HK-2 (cell line): ENCODE results near the gene ZNF142.

Experiments
- DNase-seq: peaks from one replicate; pipeline ENCODE4 v3.0.0-alpha.2; 2018; ENCODE audit not compliant: unreplicated experiment

Gene ZNF142

DNA sequence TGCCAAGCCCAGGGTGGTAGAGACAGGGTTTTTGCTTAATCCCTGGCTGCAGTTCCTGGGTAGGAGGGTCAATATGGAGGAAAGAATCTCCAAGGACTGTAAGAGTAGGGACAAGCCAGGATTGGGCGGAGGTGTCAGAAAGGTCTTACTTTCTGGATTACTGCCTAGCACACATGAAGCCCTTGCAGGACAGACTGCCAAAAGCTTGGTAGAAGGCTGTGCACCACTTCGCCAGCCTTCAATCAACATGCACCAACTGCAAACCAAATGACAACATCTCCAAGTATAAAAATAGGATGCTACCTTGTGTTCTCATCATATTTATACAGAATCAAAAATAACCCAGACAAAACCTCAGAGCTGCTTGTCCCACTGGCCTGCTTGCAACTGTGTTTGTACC lies 3.7 kb downstream of the ZNF142 start:
- no peak for DNase-seq

DNA sequence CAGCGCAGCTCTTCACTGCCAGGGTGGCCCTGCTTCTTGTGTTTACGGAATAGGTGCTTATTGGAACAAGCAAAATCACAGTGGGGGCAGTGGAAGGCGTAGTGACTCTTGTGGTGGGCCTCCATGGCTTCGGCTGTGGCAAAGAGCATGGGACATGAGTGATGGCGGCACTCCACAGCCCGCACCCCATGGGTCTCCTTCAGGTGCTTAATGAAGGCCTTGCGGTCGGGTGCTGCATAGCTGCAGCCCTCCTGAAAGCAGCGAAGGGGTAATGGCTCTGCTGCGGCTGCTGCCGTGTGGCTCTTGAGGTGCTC lies 10.7 kb downstream of the ZNF142 start:
- no peak for DNase-seq

DNA sequence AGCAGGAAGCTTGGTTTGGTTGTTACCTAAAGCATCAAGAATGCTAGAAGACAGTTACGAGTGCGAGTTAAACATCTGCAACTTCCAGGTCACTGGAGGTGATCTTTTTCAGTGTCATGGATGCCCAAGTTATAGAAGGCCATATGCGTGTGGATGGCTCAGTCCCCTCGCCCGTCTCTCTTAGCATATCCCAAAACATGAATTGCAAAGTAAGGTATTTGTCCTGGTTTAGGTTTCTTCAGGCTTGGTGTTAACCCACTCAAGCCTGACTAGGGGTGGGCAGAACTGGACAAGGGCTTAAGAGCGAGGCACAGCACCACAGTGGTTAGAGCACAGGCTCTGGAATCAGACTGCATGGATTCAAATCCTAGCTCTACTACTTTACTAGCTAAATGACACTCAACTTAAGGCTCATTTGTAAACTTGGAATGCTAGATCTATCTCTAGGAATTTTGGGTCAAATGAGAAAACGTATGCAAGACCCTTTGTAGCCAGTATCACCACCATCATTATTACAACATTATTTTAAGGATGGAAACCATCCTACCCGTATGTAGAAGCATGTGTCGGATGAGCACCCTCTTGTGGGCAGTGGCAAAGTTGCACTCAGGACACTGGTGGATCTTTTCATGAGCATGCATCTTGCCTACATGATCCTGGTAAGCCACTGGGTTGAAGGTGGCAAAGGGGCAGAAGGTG lies 11.2 kb downstream of the ZNF142 start:
- peak; percentile 52 for DNase-seq

DNA sequence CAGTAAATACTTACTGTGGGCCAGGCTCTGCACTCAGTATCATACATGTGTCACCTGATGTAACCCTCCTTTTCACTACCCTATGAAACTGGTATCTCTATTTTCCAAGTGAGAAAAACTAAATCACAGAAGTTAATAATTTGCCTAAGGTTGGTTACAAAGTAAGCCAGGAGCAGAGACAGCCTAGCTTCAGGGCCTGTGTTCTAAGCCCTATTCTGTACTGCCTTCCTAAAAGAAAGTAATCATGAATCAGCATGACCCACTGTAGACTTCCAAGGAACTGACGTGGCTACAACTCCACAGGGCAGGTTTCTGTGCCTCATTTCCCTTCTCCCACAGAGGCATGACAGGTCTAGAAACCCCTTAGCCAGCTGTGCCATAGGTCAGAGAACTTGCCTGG lies 14.3 kb downstream of the ZNF142 start:
- peak; percentile 69 for DNase-seq

DNA sequence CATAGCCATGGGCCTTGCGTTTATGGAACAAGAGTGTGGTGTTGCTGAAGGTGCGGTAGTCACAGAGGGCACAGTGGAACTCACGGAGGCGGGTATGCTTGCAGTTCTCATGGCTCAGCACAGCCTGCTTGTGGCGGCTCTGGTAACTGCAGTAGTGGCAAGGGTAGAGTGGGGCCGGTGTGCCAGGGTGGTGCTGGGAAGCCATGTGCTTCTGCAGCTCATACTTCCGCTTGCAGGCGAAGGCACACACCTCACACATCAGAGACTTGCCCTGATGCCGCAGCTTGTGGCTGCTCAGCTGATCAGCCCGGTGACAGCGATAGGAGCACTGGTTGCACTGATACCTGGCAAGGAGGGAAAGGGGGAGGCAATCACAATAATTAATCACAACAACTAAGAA lies 14.7 kb downstream of the ZNF142 start:
- peak; percentile 75 for DNase-seq

DNA sequence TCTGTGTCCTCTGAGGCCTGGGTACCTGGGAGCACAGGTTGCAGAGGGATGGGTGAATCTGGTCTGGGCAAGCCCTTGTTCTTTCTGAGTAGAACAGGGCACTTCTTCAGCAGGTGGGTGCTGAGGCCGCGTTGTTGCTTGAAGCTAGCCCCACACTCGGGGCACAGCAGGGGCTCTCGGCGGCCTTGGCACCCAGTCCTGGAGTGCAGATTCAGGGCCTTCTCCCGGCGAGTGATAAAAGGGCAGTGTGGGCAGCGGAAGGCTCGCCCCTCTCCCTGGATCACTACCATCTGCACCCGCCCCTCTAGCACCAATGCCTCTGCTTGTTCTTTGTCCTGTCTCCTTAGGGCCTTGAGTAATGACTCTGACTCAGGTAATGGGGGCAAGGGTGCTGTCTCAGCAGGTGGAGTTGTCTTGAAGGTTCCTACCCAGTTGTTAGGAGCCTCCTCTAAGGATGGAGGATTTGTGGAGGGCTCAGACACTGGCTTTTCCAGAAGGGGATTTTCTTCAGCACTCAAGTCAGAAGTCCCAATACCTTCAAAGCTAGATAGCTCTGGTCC lies 15.6 kb downstream of the ZNF142 start:
- DNase-seq = no peak

DNA sequence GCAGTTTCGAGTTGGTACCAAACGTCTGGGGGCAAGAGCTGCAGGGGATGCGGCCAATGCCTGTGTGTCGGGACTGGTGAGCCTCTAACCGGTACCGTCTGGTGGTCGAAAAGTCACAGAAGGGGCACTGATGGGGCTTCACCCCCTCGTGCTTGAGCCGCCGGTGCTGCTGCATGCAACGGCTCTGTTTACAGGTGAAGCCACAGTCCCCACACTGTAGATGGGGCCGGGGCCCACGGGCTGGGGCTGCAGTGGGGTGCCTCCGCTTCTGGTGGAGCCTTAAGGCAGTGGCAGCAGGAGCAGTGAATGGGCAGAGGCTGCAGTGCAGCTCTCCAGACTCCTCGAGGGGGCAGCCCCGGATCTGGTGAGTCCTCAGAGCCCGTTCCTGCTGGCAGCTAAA lies 16.6 kb downstream of the ZNF142 start:
- DNase-seq = no peak

DNA sequence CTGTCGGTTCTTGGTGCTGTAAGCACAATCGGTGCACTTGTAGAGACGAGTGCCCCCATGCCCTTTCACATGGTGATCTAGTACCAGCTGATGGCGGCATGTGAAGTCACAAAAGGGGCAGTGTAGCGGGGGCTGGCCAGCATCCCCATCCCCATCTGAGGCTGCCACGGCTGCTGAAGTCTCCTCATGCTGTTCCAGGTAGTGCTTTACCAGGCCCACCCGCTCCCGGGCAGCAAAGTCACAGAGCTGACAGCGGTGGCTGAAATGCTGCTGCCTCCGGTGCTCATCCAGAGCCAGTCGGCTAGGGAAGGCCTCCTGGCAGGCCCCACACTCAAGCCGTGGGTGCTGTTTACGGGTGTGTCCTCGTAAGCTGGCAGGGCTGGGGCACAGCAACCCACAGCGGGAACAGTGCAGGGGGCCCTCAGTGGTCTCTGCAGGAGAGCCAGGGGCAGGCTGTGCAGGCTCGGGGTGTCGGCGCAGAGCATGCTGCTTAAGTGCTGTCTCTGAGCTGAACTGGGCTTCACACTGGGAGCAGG lies 17.2 kb downstream of the ZNF142 start:
- DNase-seq = no peak

DNA sequence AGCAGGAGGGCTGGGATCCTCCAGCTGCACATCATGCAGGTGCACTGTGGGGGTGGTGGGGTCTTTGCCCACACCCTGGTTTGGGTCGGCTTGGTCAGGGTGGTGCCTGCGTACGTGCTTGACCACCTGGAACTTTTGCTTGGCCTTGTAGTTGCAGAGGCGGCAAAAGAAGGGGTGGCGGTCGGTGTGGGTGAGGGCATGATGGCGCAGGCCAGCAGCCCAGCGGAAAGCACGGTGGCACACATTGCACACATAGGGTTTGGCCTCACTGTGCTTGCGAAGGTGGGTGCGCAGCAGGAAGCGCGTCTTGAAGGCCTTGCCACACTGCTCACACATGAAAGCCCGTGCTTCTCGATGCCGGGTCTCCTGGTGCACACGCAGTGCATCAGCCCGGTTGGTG lies 21.1 kb downstream of the ZNF142 start:
- no peak for DNase-seq

DNA sequence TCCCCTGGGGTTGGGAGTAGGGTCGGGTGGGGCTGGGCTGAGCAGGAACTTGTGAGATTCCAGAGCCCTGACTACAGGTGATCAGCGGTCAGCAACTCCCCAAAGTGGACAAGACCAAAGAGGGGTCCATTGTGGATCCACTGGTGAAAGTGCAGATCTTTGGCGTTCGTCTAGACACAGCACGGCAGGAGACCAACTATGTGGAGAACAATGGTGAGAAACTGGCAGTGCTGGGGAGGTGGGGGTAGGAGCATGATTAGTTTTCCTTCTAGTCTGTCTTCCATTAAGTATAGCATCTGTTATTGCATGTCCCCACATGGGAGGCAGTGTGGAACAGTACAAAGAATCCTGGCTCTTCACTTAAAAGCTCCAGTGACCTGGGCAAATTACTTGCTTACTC lies 23.7 kb downstream of the ZNF142 start:
- no peak for DNase-seq

DNA sequence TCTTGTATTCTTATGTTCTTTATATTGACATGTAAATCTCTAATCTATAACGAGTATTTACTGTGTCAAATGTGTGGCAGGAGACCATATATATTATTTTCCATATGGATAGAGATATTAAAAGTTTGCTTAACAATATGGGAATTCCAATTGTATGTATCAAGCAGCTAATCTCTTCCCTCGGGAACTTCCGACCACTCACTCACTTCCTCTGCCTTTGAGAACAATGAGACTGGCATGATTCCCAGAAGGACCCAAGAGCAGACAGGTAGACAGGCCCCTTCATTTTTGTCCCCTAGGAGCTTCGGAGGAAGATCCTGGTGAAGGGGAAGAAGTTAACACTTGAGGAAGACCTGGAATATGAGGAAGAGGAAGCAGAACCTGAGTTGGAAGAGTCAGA lies 27.6 kb downstream of the ZNF142 start:
- DNase-seq = no peak

DNA sequence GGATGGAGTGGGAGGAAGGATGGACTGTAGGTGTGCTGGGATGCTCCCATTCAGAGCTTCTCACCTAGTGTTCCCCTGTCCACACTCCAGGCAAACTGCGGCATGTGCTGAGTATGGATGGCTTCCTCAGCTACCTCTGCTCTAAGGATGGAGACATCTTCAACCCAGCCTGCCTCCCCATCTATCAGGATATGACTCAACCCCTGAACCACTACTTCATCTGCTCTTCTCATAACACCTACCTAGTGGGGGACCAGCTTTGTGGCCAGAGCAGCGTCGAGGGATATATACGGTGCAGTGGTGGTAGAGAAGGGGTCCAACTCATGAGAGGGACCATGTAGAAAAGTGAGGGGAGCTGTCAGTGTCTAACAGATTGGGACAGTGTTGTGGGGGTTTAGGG lies 31.5 kb downstream of the ZNF142 start:
- no peak for DNase-seq

DNA sequence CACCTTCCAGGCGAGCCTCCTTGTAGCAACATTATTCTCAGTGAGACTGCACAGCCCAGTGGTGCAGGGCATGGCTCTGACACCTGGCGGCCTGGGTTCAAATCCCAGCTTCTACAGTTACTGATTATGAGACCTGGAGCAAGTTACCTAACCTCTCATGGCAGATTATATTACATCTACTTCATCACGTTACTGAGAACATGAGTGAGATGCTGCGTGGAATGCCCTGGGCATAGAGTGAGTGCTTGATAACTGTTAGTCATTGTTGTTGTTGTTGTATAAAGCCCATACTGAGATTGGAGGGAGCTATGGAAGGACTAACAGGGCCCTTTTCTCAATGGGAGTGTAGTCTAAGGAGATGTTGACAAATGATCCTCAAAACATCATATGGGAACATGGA lies 33.1 kb downstream of the ZNF142 start:
- no peak for DNase-seq

DNA sequence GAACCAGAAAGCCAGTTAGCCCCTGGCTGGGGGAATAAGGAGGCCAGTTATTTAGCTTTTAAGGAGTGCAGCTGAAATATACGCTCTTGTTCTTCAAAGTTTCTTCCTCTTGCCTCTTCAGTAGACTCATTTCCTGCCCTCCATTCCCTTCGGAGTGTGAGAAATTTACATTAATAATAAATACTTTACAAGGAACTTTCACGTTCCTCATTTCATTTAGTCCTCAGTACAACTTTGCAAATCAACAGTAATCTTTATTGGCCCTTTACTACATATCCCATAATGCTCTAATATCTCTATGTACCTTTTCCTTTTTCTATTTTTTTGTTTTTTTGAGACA lies 36.1 kb downstream of the ZNF142 start:
- DNase-seq = no peak

DNA sequence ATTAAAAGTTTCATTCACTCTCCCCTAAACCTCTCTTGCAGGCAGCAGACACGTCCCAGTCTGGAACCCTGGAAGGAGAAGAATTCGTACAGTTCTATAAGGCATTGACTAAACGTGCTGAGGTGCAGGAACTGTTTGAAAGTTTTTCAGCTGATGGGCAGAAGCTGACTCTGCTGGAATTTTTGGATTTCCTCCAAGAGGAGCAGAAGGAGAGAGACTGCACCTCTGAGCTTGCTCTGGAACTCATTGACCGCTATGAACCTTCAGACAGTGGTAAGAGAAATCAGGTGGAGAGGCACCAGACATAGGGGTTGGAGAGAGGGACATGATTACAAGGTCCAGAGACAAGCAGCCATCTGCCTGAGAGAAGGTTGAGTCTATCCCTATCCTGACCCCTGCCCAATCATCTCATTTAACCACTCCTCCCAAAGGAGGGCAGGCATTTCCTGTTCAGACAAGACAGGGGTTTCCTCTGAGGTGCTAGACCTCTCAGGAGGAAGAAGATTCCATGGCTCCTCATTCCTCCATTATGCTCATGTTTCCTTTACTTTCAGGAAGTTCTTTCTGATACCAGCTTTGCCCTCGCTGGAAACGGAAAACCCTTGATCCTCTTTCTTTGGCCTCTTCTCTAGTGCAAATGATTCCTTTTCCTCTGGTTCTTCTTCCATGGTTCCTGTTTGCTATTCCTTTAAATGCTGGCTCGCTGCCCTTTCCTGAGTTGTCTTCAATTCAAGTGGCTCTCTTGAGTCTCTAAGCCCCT lies 36.6 kb downstream of the ZNF142 start:
- DNase-seq = no peak

DNA sequence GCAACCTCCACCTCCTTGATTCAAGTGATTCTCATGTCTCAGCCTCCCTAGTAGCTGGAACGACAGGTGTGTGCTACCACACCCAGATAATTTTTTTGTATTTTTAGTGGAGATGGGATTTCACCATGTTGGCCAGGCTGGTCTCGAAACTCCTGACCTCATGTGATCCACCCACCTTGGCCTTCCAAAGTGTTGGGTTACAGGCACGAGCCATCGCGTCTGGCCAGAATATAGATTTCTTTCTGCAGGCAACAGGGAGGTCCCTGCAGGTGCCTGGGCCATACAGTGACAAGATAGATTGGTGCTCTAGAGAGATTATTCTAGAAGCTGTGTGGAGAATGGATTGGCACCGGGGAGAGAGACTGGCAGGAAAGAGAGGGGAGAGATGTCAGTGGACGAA lies 38.4 kb downstream of the ZNF142 start:
- no peak for DNase-seq

DNA sequence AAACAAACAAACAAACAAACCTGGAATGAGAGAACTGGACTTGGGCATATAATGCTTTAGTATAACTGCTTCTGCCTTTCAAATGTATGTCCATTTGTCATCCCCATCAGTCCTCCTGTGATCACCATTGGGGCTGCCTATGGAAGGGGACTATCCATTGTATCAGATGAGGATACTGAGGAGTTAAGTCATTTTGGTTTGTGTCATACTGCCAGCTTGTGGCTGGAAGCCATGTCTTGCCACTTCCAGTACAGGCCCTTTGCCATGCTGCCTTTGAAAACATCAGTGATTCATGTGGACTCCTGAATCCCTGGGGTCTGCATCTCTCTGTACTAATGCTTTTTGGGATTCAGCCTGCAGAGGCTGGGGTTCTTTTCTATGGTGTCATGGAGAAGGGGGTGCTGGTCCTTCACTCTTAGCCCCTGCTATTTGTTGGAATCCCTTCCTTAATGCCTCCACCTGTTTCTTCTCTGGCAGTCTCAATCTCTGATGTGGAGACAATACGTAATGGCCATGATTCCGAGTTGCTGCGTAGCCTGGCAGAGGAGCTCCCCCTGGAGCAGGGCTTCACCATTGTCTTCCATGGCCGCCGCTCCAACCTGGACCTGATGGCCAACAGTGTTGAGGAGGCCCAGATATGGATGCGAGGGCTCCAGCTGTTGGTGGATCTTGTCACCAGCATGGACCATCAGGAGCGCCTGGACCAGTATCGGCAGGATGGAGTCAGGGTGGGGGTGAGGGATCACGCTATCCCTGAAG lies 41.1 kb downstream of the ZNF142 start:
- no peak for DNase-seq

DNA sequence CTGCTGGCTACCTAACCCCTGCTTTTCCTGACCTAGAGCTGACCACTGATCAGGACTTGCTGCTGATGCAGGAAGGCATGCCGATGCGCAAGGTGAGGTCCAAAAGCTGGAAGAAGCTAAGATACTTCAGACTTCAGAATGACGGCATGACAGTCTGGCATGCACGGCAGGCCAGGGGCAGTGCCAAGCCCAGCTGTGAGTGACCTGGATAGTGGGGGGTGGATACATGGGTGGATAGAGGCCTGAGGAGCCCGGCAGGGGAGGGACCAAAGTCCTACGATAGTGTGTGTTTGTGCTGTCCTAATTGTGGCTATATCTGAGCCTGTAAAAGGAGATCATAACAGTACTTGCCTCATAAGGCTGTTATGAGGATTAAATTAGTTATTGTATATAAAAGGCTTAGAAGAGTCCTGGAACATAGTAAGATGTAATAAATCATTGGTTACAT lies 43.5 kb downstream of the ZNF142 start:
- no peak for DNase-seq

DNA sequence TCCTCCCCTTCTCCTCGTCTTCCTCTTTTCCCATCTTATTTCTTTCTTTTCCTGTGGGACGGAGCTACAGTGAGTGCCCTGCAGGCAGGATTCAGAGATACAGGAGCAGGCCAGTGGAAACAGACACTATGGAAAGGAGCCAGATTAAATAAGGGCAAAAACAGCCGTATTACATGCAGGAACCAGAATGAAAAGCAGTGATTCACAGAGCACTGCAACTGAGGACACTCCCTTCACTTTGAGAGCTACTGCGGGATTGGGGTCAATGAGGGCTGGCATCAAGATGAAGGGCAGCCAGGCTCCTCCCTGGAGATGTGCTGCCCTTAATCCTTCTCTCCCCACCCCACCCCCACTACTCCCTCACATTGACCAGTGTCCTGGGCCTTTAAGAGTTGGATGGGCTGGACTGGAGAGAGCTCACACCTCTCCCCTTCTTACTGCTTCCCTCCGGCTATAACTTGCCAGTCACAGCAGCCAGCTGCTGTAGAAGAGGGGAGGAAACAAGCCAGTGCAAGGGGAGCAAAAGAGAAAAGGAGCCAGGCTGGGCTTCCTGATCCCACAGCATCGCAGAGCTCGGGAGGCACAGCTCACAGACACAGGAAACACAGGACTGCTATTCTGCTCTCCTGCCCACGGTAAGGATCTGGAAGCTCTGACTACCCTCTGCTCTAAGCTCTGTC lies 51.8 kb downstream of the ZNF142 start, which contains the start of gene PLCD4:
PLCD4 (plus strand) TSS at position 464 of the 680 bp plus-strand sequence. CDS start 7,841 bp downstream, outside the sequence.
- no peak for DNase-seq

DNA sequence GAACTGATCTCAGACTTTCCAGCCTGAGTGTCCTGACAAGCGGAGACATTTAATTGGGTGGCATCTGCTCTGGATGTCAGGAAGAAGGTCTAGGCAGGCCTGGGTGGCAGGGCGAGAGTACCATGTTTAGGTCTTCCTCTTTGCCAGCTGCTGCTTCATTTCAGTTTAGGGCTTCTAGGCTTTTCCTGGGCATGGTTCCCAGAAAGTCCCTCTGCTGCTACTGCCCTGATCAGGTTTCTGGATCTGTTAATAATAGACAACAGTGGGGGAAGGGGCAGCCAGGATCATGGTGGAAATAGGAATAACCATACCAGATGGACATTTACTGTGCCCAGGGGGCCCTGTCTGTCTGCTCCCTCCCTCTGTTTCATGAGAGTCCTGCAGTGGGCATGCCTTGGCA lies 54.0 kb downstream of the ZNF142 start:
- no peak for DNase-seq
